Central memory CD4-positive, alpha-beta T cell (primary cell): ENCODE data around the gene ASCC1.

Source experiments
- DNase-seq: peaks from one replicate; pipeline ENCODE4 v3.0.0; 2022

ASCC1 gene

GRCh38 chr10:72096115-72097000 lies 119.7 kb downstream of the ASCC1 start:
- DNase-seq: no peak

DNA sequence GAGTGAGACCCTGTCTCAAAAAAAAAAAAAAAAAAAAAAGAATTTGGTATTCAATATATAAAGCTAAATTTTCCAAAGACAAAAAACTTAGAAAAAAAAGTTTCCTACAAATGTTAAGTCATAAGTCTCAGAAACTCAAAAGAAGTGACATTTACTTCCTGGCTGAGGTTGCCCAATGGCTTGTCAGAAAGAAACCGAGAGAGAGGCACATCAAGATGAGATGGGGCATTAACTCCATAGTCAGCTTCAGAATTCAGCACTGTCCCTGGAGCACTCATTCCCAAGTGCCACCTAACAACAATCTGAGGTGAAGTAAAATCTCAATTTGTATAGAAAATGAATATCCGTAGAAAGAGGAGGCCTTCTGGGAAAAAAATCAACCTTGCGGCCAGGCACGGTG lies 120.9 kb downstream of the ASCC1 start:
- no peak for DNase-seq

DNA sequence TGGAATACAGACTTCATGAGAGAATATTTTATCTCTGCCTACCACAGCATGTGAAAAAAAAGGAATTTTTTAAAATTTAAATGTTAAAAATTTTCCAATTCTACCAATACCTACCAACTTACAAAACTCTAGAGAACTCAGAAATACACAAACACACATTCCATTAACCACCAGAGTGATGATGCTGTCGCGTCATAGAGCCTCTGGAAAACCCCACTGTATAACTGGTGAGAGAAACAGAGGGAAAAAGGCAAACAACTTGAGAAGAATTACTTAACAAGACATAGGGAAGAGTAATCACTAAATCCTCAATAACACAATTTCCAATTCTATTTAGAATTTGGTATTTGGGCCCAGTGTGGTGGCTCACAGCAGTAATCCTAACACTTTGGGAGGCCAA lies 121.5 kb downstream of the ASCC1 start:
- no peak for DNase-seq

DNA sequence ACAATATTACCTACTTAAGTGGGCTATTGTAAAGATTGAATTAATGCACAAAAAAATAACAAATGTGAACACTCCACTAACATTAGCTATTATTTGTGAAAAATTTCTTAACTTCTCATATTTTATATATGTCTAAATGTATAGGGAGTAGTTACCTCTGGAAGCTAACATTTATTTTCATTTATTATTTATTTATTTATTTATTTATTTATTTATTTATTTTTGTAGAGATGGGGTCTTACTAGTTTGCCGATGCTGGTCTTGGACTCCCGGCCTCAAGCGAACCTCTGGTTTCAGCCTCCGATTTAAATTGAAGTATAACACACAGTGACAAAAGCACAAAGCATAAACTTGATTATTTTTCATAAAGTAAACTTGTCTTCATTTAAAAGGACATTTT lies 122.6 kb downstream of the ASCC1 start:
- no peak for DNase-seq

DNA sequence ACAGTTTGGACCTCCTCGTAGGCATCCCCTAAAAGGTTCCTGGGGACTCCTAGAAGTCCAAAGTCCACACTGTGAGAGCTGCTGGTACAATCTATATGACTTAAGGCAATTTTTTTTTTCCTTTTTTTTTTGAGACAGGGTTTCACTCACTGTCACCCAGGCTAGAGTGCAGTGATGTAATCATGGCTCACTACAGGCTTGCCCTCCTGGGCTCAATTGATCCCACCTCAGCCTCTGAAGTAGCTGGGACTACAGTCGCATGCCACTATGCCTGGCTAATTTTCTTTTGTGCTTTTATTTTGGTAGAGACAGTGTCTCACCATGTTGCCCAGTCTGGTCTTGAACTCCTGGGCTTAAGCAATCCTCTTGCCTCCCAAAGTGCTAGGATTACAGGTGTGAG lies 123.1 kb downstream of the ASCC1 start:
- DNase-seq: no peak

- no peak for DNase-seq
Observed at GRCh38 chr10:72092171-72092924, 123.7 kb downstream of the ASCC1 start.

- DNase-seq: no peak
Observed at GRCh38 chr10:72090326-72090725, 125.8 kb downstream of the ASCC1 start.

- DNase-seq: no peak
Observed at GRCh38 chr10:72089618-72090017, 126.5 kb downstream of the ASCC1 start.

DNA sequence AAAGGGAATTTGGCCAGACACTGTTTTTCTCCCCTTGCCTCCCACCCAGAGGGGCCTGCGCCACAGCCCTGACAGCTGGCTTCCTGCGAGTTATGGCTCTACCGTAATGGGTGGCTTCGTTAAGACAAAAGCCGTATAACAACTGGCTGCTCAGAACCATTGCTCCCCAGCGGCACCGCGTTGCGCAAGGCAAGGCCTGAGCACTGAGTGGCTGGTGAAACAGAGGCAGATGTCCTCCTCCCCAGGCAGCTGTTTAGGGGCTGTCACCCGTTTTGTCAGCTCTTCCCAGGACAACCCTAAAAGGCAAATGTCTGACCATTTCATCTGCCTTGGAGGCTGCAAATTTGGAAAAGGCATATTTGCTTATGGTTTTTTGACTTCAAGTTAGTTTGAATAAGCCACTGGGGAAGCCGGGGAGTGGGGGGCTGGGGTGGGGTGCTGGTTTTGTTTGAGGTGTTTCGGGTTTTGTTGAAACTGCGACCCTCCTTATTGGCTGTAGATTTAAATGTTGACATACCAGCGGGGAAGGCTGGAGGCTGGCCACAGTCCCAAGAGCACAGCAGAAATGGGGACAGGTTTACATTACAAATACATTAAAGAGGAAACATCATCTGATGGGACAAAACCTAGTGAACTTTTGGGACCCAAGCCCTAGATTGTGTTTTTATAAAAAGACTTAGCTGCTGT lies 127.0 kb downstream of the ASCC1 start:
- DNase-seq: peak; percentile 76

GRCh38 chr10:72087969-72088888 lies 127.8 kb downstream of the ASCC1 start, which contains the start of gene SPOCK2:
SPOCK2 (minus strand) TSS chr10:72088551; CDS start chr10:72088328, 223 bp downstream.
- DNase-seq: peak; percentile 85

- DNase-seq: peak; percentile 48
Observed at GRCh38 chr10:72087392-72087968, 128.6 kb downstream of the ASCC1 start.

- DNase-seq: peak; percentile 60
Observed at GRCh38 chr10:72086466-72087391, 129.3 kb downstream of the ASCC1 start.

GRCh38 chr10:72085864-72086465 lies 130.1 kb downstream of the ASCC1 start:
- DNase-seq: no peak

- DNase-seq: no peak
Observed at GRCh38 chr10:72085166-72085565, 130.9 kb downstream of the ASCC1 start.

DNA sequence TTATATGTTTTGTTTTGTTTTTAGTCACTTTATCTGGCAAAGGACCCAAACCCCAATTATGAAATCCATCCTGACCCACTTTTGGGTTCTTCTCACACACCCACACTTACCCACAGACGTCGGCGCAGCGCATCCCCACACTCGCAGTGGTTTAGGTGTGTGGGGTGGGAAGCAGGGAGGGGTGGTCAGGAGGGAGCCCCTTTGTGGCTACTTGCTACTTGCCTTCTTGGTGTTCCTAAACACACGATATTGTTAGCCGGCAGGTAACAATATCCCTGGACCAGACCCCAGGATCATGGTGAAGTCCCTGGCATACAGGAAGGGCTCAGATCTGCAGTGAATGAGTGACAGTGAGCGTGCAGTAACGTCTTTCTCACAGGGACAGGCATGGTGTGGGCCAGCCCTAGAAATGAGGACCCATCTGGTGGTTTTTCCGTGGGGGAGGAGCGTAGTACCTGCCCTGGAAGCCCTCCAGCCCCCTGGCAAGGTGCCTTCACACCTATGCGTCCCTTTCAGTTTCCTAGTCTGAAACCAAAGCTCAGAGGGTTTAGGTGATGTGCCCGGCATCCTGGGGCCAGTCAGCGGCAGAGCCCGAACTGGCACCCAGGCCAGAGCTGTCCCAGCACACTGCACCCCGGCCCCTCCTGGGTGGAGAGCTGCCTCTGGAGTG lies 132.2 kb downstream of the ASCC1 start:
- DNase-seq: peak; percentile 71

- DNase-seq: no peak
Observed at GRCh38 chr10:72082856-72083789, 133.0 kb downstream of the ASCC1 start.

- DNase-seq: no peak
Observed at GRCh38 chr10:72081772-72082590, 134.1 kb downstream of the ASCC1 start.
